ELR (cell line): ENCODE data around the gene CD2.

Experiments
- DNase-seq: peaks from one replicate; pipeline ENCODE4 v3.0.0-alpha.2; 2015; ENCODE audit warnings: low read depth

The CD2 gene

GRCh38 chr1:116777831-116778830, 23.9 kb downstream of the CD2 start:
- DNase-seq, result peak; percentile 43

GRCh38 chr1:116781034-116781433, 26.8 kb downstream of the CD2 start:
- DNase-seq, result no peak

- peak; percentile 28 for DNase-seq
Measured at GRCh38 chr1:116785006-116785405, 30.8 kb downstream of the CD2 start.

- DNase-seq, result no peak
Measured at GRCh38 chr1:116786049-116786448, 31.8 kb downstream of the CD2 start.

- DNase-seq, result no peak
Measured at GRCh38 chr1:116791727-116792126, 37.5 kb downstream of the CD2 start.

- no peak for DNase-seq
Measured at GRCh38 chr1:116793357-116793935, 39.2 kb downstream of the CD2 start.

GRCh38 chr1:116794371-116794770, 40.1 kb downstream of the CD2 start:
- no peak for DNase-seq

- DNase-seq, result no peak
Measured at GRCh38 chr1:116794804-116795481, 40.7 kb downstream of the CD2 start.

GRCh38 chr1:116795482-116795829, 41.2 kb downstream of the CD2 start:
- DNase-seq, result no peak

GRCh38 chr1:116804736-116805135, 50.5 kb downstream of the CD2 start:
- no peak for DNase-seq

- DNase-seq, result no peak
Measured at GRCh38 chr1:116805398-116805797, 51.2 kb downstream of the CD2 start.

GRCh38 chr1:116806245-116806644, 52.0 kb downstream of the CD2 start:
- no peak for DNase-seq

GRCh38 chr1:116806671-116807070, 52.4 kb downstream of the CD2 start:
- DNase-seq, result no peak

GRCh38 chr1:116807394-116808199, 53.4 kb downstream of the CD2 start:
- DNase-seq, result no peak

- no peak for DNase-seq
Measured at GRCh38 chr1:116808200-116808847, 54.1 kb downstream of the CD2 start.

- DNase-seq, result no peak
Measured at GRCh38 chr1:116808848-116809508, 54.7 kb downstream of the CD2 start.

- no peak for DNase-seq
Measured at GRCh38 chr1:116811321-116811720, 57.1 kb downstream of the CD2 start.

GRCh38 chr1:116814926-116815723, 60.9 kb downstream of the CD2 start:
- no peak for DNase-seq

GRCh38 chr1:116817582-116818064, 63.4 kb downstream of the CD2 start:
- peak; percentile 62 for DNase-seq
